NCI-H82 treated with DMSO at 0.1 percent for 48 hours (cell line): ENCODE results near the gene CNOT4.

Experiments used
- DNase-seq: peaks from one replicate; lab custom pipeline; 2025; ENCODE audit not compliant: unreplicated experiment; lab: John Stamatoyannopoulos, UW

CNOT4 gene

DNA sequence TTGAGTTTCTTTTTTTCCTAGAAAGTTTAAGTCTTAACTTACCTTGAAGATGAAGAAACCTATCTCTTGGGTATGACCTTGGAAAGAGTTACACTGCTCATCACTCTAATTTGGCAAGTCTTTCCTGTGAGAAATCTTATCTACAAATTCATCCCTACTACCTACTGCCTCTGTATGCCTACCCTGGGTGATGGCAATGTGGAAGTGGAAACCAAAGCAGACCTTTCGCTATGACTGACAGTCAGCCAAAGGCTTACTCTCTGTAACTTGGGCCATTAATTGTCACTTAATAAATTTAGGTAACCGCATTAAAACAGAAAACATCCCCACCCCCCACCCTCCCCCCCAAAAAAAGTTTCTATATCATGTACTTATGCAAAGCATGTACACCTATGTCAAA, 103.9 kb downstream of the CNOT4 start:
- no peak for DNase-seq

DNA sequence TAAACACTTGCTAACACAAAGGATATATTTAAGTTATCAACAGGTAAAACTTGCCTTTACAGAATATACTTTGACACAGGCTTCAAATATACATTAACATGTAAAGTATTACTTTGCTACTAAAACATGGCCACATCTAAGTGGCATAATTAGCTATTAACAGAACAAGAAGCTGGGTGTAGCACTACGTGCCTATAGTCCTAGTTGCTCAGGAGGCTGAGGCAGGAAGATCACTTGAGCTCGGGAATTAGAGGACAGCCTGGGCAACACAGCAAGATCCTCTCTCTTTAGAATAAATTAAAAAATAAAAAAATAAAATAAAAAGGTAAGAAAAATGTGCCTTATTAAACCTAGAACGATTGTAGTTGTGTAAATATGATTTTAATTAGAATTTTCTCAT, 106.6 kb downstream of the CNOT4 start:
- DNase-seq, result no peak

DNA sequence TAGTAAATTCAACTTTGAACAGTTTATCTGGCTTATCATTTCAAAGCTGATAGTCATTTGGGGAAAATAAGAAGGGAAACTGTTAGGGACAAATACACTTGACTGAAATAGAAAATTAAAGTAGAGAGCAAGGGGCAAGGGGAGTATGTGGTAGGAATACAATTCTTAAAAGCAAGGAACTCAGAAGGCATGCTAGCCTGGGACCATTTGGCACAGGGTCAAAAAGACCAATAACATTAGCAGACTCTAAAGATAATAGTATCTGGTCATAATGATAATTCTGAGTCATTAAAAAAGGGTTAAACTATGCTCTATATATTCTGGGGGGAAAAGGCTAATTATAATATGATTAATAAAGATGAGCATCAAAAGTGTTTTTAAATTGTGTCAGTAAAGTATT, 112.2 kb downstream of the CNOT4 start:
- DNase-seq, result no peak

DNA sequence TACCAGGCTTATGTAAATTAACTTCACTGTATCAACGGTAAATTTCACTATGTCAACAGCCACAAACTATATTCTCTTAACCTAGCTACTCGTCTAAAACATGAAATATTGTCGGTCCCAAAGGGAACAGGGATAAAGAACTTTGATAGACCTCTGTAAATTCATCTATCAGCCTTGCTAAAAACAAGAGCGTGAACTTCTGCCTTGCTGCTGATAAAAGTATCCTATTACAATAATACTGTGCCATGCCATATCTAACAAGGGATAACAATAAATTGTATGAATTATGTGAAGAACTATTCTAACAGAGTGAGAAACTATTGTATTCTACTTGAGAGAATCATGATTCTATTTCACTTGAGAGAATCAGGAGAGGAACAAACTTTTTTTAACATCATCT, 117.2 kb downstream of the CNOT4 start:
- DNase-seq, result no peak

DNA sequence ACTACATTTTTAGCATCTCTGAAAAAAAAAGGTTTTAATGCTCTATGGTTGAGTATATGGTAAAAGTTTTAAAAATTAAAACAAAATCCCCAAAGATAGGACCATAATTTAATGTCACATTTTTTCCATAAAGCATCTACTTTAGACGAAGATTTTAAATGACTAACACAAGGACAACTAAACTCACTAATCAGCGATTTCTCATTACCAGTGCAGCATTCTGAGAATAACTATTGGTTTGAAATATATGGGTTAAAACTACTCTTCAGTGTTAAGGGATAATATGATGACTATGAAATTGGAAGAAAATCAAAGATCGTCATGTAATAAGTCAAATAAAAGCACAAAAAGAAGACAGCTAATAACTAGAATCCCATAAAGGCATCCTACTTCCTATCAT, 118.4 kb downstream of the CNOT4 start:
- no peak for DNase-seq

DNA sequence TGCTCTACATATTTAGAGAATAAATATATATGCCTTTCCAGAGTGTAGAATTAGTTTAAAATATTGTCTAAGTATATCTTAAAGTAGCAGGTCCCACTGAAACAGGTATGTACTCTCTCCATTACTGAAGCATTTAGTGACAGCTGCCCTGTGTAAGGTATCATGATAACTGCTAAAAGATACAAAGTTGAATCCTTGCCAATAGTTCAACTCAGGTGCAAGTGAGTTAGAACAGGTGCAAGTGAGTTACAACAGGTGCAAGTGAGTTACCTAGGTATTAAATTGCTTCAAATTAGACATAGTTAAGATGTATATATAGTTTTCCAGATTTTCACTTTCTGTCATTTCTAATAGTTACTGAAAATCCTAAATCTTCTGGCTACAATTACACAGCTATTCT, 119.1 kb downstream of the CNOT4 start:
- DNase-seq, result no peak

DNA sequence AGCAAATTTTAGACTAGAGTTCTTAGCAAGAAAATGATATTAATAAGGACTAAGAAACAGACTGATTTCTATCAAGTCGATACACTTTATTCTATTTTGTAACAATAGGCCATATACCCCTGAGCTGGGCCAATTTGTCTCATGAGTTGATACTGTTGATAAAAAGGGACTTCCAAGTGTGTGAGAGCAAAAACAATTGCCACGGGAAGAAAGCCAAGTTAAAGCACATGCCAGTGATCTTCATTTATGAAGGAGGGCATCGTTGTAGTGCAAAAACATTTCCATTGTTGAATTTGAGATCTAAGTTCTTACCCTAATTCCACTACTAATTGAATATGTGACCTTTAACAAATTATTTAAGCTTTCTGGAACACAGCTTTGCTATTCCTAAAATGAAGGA, 119.9 kb downstream of the CNOT4 start:
- DNase-seq, result no peak

DNA sequence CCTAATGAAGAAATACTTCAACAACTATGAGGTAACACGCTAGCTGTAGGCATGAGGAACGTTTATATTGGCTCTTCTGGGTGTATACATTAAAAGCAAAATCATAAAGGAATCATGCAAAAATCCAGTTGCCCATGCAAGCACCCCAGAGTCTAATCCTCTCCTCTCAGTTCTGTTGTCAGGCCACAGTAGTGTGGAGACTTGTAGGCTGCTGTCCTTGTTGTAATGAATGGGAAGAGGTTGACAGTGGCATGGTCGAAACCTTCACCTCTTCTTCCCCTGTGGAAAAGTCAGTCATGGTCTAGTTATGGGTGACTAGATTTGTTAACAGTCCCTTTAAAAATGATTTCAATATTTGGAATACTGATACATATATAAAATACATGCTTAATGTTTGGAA, 121.3 kb downstream of the CNOT4 start:
- no peak for DNase-seq

DNA sequence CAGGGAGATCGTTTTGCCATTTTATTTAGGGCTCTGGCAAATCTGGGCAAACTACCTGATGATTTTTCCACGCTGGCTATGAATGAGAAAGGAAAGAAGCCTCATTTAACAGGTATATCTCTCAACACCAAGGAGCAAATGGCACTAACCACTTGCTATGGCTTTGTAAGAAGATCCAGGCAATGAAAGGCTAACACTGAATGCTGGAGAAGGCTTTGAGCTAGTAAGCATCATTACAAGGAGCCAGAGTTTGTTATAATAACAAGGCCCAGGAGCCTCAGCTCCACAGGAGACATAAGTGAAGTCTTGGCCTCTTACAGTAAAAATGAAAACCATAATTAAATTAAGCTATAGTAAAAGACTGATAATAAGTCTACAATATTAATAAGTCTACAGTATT, 123.1 kb downstream of the CNOT4 start:
- DNase-seq, result no peak

DNA sequence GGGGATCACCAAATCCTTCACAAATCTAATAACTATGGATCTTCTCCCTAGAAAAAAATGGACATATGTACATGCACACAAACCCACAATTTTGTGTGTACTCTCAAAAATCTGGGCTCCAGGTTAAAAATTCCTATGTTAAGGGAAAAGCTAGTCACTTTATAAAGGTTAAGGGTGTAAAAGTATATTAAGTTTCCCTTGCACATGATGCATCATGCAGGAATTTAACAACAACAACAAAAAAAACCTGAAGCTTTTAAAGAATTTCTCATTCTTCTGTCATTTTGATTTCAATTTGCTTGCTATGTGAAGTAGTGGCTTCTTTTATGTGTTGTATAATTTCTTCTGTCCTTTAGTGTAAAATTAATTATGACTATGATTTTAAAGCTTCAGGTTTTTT, 123.7 kb downstream of the CNOT4 start:
- no peak for DNase-seq

DNA sequence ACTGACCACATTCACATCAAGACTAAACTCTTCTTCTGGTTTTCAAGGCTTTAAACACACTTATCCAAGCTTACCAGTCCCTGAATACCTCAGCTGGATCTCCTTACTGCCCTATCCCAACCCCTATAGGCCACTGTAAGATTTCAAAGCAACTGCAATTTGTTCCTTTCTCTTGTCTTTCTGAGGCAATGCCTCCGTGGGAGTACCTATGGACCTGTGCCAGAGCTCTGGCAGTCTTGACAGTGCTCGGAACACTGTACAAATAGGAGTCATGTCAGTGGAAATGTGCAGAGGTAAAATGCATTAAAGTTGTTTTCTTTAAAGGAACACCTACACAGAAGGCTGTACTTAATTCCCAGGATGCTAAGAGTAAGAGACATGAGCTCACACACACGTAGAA, 124.7 kb downstream of the CNOT4 start:
- no peak for DNase-seq

DNA sequence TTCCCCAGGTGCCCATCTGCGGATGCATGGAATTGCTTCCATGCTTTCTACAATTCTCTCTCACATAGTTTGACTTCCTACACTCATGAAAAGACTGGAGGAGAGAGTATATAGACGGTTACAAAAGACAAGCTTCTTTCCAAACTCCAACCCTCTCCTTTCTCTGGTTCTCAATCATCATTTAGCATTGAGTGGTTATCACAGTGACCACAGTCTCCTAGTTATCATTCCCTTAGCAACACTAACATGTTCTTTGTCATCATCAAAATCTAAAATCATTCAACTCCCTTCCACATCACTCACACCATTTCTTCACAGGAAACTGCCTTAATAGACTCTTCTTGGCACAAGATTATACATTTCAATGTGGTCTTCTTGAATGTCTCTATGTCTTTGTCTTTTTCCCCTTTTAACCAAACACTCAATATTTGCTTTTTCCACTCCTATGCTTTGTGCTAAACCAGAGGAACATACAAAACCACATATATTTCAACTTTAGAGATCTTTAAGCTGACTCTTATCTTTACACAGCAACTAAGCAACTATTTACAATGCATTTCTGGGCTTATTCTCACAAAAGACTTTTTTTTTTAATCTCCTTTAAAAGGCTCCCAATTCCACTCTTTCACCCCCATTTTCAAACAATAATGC, 126.3 kb downstream of the CNOT4 start:
- no peak for DNase-seq

DNA sequence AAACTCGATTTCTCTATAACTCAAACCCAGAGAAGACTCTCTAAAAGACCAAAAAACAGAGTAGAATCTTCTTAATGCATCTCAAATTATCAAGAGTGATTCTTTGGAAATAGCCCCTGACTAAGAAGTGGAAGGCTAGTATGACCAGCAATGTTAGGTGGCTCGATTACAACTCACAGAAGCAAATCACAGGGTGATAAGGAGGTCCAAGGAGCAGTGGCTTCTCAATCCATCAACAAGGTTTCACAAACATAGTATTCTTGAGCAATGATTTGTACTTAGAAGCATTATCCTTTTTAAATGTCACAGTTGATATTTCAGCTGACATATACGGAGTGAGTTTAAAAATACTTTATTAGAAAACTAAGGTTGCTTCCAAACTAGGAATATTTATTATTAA, 127.7 kb downstream of the CNOT4 start:
- DNase-seq, result no peak

DNA sequence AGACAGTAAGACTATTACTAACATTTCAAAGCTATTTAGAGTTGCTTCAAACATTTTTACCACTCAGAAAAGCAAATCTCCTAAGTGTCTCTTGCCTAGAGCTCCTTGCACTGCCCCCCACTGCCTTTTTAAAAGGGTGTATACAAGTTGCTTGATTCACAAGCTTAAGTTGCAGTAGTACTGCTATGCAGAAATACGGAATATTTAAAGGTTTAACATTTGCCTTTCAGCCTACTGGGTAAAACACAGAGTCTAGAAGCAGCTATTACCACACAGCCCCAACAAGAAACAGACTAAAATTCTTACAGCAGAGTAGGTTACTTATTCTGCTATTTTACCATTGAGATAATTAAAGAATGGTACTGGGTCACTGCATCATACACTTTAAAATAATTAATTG, 128.5 kb downstream of the CNOT4 start:
- no peak for DNase-seq

DNA sequence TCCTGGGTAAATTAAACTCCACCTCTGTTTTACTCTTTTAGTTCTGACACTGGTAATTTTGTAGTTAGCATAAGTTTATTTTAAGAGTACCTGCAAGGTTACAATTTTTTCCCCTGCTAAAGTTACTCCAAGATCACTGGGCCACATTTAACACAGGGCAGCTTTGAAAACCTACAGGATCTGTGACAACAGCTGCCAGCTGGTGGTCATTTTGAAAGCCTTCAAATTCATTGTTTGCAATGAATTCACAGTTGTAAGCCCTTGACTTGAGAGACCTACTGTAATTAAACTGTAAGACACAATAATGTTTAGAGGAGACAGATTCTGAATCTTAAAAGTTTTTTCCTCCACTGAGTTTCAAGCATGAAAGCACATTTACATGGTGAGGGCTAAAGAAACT, 129.6 kb downstream of the CNOT4 start:
- DNase-seq, result no peak

DNA sequence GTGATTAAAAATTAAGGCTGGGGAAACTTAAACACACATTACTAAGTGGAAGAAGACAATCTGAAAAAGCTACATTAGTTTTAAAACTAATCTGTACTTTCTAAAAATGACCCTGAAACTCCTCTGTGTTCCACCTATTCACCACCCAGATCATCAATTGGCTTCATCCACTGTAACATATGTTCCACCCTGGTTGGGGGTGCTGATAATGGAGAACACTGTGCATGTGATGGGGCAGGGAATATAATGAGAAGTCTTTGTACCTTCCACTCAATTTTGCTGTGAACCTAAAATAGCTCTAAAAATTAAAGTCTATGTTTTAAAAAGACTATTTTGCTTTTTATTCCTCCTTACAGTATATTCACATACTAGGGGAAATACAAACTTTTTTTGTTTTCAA, 132.7 kb downstream of the CNOT4 start:
- no peak for DNase-seq

DNA sequence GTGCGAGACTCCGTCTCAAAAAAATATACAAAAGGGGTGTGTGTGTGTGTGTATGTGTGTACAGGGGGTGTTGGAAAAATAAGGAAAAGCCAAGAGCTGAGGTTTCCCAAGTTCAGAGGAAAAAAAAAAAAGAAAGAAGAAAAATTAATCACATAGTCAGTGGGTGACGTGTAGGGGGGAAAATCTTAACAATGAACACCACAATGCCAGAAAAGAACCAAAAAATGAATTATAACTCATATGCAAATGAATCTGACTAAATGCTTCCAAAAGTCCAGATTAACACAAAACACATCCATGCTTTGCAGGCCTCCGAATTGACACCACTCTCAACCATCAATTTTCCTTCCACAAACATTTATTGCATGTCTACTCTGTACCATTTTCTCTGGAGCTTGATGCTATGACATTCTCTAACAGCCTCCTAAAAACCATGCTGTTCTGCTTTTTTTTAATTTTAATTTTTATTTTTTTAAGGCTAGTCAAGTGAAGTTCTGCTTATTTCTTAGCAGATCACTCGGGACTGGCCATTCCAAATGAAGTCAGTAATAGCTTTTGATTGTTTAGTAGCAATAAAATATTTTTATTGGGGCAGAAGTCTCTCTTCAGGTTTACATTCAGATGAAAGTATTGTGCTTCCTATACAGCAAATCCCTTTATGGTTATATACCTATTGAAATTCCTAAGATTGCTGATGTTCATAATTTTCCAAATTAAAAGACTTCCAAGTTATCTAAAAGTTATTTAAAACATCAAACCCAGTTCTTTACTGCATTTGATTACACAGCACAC, 133.8 kb downstream of the CNOT4 start:
- DNase-seq, result no peak

DNA sequence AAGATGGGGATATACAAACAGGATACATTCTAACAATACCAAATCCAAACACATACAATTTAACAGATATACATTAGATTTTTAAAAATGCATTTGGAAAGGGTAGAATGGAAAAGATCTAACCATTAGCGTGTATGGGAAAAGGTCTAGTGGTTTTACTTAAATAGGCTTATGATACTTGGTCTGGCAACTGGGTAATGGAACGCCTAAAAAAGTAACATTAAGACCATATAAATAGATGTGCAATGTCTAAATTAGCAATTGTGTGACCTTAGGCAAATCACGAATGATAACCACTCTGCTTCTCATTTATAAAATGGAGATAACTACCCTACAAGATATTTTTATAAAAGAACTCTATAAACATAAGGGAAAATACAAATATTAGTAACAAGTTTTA, 135.2 kb downstream of the CNOT4 start:
- no peak for DNase-seq

DNA sequence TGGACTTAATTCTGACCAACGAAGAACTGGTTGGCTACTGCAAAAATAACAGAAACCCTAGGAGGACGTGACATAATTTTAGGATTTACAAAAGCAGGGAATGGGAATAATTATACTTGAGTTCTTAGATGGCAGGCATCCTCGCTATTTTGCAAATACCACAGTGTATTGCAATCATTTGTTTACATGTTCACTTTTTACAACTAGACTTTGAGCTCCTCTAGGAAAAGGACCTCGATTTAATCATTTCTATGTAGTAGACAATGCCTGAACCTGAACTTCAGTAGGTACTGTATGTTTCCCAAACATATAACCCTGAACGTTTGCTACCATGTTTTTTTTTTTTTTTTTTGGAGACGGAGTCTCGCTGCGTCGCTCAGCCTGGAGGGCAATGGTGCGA, 137.7 kb downstream of the CNOT4 start:
- DNase-seq, result no peak

DNA sequence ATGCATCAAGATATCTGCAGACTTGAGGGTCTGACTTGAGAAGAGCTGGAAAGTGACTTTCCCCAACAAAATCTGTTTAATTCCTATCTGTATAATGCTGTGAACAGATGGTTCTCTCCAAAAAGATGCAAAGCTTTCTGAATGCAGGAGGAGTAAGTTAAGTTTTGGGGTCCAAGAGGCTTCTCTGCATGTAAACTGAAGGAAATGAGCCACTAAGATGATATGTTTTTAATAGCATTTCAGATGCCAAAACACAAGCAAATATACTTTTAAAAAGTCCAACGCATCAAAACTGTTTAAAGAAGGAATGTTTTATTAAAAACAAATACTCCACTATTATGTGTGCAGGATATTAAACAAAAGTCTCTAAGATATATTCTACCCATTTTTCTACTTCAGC, 139.2 kb downstream of the CNOT4 start:
- no peak for DNase-seq

DNA sequence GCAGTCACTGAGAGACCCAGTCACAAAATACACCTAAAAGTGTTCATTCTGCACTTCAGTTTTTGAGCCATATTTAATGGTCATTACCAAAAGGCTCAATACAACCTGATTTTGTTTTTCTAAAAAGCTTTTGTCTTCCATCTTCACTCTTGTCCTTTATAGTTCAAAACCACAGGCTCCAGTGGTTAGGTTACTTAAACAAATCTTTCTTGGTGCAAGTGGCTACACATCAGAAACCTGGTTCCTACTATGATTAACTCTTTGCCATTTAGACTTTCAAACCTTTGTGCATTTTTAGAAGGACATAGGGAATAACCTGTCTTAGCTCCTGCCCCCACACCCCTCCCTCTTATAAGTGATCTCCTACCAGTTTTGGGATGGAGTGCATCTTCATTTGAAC, 140.5 kb downstream of the CNOT4 start:
- DNase-seq, result no peak

DNA sequence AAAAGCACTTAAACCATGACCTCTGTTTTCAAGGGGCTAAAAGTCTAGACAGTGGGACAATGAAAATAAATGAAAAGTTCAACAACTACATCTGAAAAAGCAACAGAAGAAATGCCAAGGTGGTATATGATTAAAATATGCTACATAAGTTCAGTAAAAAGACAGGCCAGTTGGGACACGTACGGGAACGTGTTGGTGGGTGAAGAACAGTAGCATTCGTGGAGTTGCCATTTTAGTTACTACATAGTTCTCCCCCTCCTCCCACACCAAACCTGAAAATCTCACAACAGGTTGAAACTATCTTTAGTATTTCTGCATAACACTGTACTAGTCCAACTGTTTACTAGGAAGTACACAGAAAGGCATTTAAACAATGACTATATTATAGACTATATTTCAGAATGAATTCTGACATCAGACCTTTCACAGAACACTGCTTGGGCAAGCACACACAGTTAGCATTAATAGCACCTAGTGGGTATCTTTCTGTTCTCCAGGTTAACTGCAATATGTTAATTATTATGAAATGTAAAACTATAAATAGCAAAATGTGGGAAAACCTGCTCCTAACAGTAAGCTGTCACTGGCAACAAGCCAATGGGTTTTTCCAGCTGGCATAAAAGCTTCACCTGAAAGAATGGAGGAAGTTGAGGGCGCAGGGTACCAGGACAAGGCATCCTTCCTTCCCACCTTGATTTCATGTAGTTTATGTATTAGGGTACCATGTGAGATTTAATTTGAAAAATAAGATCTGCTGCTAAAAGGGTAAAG, 141.3 kb downstream of the CNOT4 start:
- no peak for DNase-seq
